Gastrocnemius medialis (tissue), 4 donors: ENCODE results near the gene KDM4B.

Experiments used
- CTCF ChIP-seq, 5 experiments: fragments of 450-650 bp in 3 of 5; fragments of 200-600 bp in 2 of 5; sonication (generic) in 2 of 5; IDR thresholded peaks in 4 of 5; conservative IDR thresholded peaks in 1 of 5; 1 replicate in 4 of 5; 2 replicates in 1 of 5; pipeline ENCODE4 v1.5.1; 2016 to 2019; ENCODE audit warnings: antibody characterized with exemption in 5 of 5, mild to moderate bottlenecking in 3 of 5, moderate library complexity in 3 of 5
- POLR2A ChIP-seq, 2 donors: fragments of 450-650 bp; IDR thresholded peaks; one replicate each; pipeline ENCODE4 v1.6.1; 2017; ENCODE audit warnings: antibody characterized with exemption in 2 of 2, mild to moderate bottlenecking in 2 of 2, moderate library complexity in 2 of 2

GRCh38 chr19:5026706-5027273 is 57.9 kb downstream of the KDM4B start:
- no peak for TF ChIP-seq CTCF (IDR thresholded peaks at IDR 0.05 in 4 of 5, conservative IDR thresholded peaks at IDR 0.05 in 1 of 5)
- no peak for TF ChIP-seq POLR2A (IDR thresholded peaks at IDR 0.05)
